ENCODE measurements around the gene SLC16A13.

GRCh38 chr17:7043497-7044198, 7.8 kb downstream of the SLC16A13 start, which contains the start of gene SLC16A11:
- TF ChIP-seq, protein P1, sequence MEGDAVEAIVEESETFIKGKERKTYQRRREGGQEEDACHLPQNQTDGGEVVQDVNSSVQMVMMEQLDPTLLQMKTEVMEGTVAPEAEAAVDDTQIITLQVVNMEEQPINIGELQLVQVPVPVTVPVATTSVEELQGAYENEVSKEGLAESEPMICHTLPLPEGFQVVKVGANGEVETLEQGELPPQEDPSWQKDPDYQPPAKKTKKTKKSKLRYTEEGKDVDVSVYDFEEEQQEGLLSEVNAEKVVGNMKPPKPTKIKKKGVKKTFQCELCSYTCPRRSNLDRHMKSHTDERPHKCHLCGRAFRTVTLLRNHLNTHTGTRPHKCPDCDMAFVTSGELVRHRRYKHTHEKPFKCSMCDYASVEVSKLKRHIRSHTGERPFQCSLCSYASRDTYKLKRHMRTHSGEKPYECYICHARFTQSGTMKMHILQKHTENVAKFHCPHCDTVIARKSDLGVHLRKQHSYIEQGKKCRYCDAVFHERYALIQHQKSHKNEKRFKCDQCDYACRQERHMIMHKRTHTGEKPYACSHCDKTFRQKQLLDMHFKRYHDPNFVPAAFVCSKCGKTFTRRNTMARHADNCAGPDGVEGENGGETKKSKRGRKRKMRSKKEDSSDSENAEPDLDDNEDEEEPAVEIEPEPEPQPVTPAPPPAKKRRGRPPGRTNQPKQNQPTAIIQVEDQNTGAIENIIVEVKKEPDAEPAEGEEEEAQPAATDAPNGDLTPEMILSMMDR (IDR thresholded peaks at IDR 0.05) = no peak
- TF ChIP-seq POLR2A (IDR thresholded peaks at IDR 0.05) = no peak

Measured in gastroesophageal sphincter (tissue), 3 donors.